Measurements from ENCODE around the gene DYNC1I1.

- TF ChIP-seq, protein P1, sequence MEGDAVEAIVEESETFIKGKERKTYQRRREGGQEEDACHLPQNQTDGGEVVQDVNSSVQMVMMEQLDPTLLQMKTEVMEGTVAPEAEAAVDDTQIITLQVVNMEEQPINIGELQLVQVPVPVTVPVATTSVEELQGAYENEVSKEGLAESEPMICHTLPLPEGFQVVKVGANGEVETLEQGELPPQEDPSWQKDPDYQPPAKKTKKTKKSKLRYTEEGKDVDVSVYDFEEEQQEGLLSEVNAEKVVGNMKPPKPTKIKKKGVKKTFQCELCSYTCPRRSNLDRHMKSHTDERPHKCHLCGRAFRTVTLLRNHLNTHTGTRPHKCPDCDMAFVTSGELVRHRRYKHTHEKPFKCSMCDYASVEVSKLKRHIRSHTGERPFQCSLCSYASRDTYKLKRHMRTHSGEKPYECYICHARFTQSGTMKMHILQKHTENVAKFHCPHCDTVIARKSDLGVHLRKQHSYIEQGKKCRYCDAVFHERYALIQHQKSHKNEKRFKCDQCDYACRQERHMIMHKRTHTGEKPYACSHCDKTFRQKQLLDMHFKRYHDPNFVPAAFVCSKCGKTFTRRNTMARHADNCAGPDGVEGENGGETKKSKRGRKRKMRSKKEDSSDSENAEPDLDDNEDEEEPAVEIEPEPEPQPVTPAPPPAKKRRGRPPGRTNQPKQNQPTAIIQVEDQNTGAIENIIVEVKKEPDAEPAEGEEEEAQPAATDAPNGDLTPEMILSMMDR (IDR thresholded peaks at IDR 0.05; ENCODE audit: insufficient read depth, low read length, poor library complexity, severe bottlenecking), result no peak
- no peak for TF ChIP-seq EZH2phosphoT487 (conservative IDR thresholded peaks at IDR 0.05; ENCODE audit: low read length)
These were observed 268.0 kb downstream of the DYNC1I1 start for GRCh38 chr7:96040250-96040772.
